Nephron (organoid): ENCODE data around the gene USO1.

Source experiments
- H3K27ac Mint-ChIP-seq, 3 experiments: 2 replicates each; pipeline ENCODE4 v1.8.0; 2020; ENCODE audit warnings: mixed read lengths in 3 of 3, mild to moderate bottlenecking in 2 of 3, moderate library complexity in 1 of 3
- H3K27me3 Mint-ChIP-seq: 2 replicates; pipeline ENCODE4 v1.8.0; 2021; ENCODE audit warnings: low read depth, mild to moderate bottlenecking, moderate library complexity, mixed read lengths
- H3K36me3 Mint-ChIP-seq: 2 replicates; pipeline ENCODE4 v1.8.0; 2020; ENCODE audit warnings: low read depth, mixed read lengths
- H3K4me1 Mint-ChIP-seq: 2 replicates; pipeline ENCODE4 v1.8.0; 2020; ENCODE audit warnings: mixed read lengths
- H3K4me3 Mint-ChIP-seq, 3 experiments: 2 replicates each; pipeline ENCODE4 v1.8.0; 2020; ENCODE audit warnings: mild to moderate bottlenecking in 3 of 3, mixed read lengths in 3 of 3, moderate library complexity in 2 of 3
- H3K9me3 Mint-ChIP-seq: 2 replicates; pipeline ENCODE4 v1.8.0; 2020; ENCODE audit warnings: mixed read lengths
- CTCF ChIP-seq, 3 experiments: fragments of 200-600 bp; sonication (generic); IDR thresholded peaks; one replicate each; pipeline ENCODE4 v1.5.0; 2021; ENCODE audit warnings: antibody characterized with exemption in 3 of 3; ENCODE audit not compliant: unreplicated experiment in 3 of 3

The USO1 gene

DNA sequence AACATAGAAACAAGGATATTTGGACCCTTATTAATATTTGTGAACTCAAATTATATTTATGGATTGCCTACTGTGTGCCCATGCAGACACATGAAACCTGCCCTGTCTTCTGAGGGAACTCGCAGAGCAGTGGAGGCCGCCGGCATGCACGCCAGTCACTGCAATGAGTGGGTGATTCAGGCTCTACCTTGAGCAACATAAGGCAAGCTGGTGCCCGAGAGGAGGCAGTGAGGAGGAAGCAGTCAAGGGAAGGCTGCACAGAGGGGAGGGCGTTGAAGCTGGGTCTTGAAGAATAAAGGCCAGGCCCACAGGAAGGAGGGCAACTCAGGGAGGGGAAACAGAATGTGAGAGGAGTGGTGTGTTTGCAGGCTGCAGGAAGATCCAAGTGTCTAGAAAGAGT lies 125.1 kb downstream of the USO1 start:
- Mint-ChIP-seq H3K36me3 (no peaks in the 10 kb centered on the region), H3K9me3 (no peaks in the 10 kb centered on the region), H3K4me1 (peaks cover 8% of the 10 kb centered on the region), H3K27ac (no peak overlapping the region), H3K4me3 (no peak overlapping the region), H3K27me3 (peaks cover 6% of the 10 kb centered on the region)
- TF ChIP-seq CTCF (IDR thresholded peaks at IDR 0.05; ENCODE audit: unreplicated experiment in 3 of 3), result no peak

- no peak overlapping the region for H3K4me3 Mint-ChIP-seq
- H3K27ac Mint-ChIP-seq, result no peak overlapping the region
- H3K36me3 Mint-ChIP-seq, result no peaks in the 10 kb centered on the region
- H3K27me3 Mint-ChIP-seq, result no peaks in the 10 kb centered on the region
- no peak for TF ChIP-seq CTCF (IDR thresholded peaks at IDR 0.05; ENCODE audit: unreplicated experiment in 3 of 3)
- peaks cover 2% of the 10 kb centered on the region for H3K9me3 Mint-ChIP-seq
- H3K4me1 Mint-ChIP-seq, result no peaks in the 10 kb centered on the region
Measured at GRCh38 chr4:75858721-75859120, 134.3 kb downstream of the USO1 start.

GRCh38 chr4:75860606-75861005 lies 136.2 kb downstream of the USO1 start:
- H3K9me3 Mint-ChIP-seq, result peaks cover 2% of the 10 kb centered on the region
- no peak for TF ChIP-seq CTCF (IDR thresholded peaks at IDR 0.05; ENCODE audit: unreplicated experiment in 3 of 3)
- H3K27ac Mint-ChIP-seq, result no peak overlapping the region
- H3K27me3 Mint-ChIP-seq, result no peaks in the 10 kb centered on the region
- H3K4me1 Mint-ChIP-seq, result no peaks in the 10 kb centered on the region
- H3K36me3 Mint-ChIP-seq, result no peaks in the 10 kb centered on the region
- no peak overlapping the region for H3K4me3 Mint-ChIP-seq
